Right atrium auricular region (tissue), 2 donors: ENCODE measurements around the gene NXPH4. TPM values are rescaled to one million over a fixed set of nuclear protein-coding genes. Genes with fewer than 3 reads are reported as not detected.

Experiments
- DNase-seq: peaks from one replicate; pipeline ENCODE4 v3.0.0-alpha.2; 2019; ENCODE audit warnings: low spot score
- H3K27ac ChIP-seq, 2 donors: fragments of 200-600 bp; sonication (generic); 1 replicate in 1 of 2; 2 replicates in 1 of 2; pipeline ENCODE4 v1.5.1; 2016 to 2019
- H3K27me3 ChIP-seq, 2 donors: fragments of 200-600 bp; sonication (generic); one replicate each; pipeline versions ENCODE4 v1.5.1 to v1.6.0; 2017 to 2019
- H3K36me3 ChIP-seq: fragments of 200-600 bp; sonication (generic); one replicate; pipeline ENCODE4 v1.5.1; 2016
- H3K4me1 ChIP-seq, 2 donors: fragments of 200-600 bp; sonication (generic); one replicate each; pipeline versions ENCODE4 v1.5.1 to v1.6.0; 2017 to 2019
- H3K4me3 ChIP-seq, 2 donors: fragments of 200-600 bp; sonication (generic); 1 replicate in 1 of 2; 2 replicates in 1 of 2; pipeline ENCODE4 v1.5.1; 2017 to 2019; ENCODE audit warnings: mild to moderate bottlenecking in 1 of 2, moderate library complexity in 1 of 2
- H3K9me3 ChIP-seq, 2 donors: fragments of 200-600 bp; sonication (generic); one replicate each; pipeline ENCODE4 v1.5.1; 2019
- CTCF ChIP-seq, 2 donors: fragments of 200-600 bp; sonication (generic); IDR thresholded peaks; one replicate each; pipeline ENCODE4 v1.5.1; 2019; ENCODE audit warnings: antibody characterized with exemption in 2 of 2
- total RNA-seq, 2 donors: library from RNA; depleted of rRNA; stranded (reverse); fragments of >200 nt; gene quantifications; one replicate each; pipeline ENCODE4 v1.1.0, GENCODE V29; 2016

The NXPH4 gene
- total RNA-seq, 2 donors from 2014 or later: 0.28 to 1.1 TPM

GRCh38 chr12:57244312-57244696 is 27.7 kb downstream of the NXPH4 start:
- Histone ChIP-seq H3K4me1 (peaks cover 0 to 47% of the 10 kb centered on the region in 2 donors), H3K27ac (no peak overlapping the region), H3K27me3 (peaks cover 14 to 20% of the 10 kb centered on the region in 2 donors), H3K9me3 (no peaks in the 10 kb centered on the region), H3K36me3 (no peaks in the 10 kb centered on the region), H3K4me3 (no peak overlapping the region)
- no peak for TF ChIP-seq CTCF (IDR thresholded peaks at IDR 0.05)
- DNase-seq: no peak

GRCh38 chr12:57247041-57247440 is 30.4 kb downstream of the NXPH4 start:
- Histone ChIP-seq H3K4me1 (peaks cover 0 to 20% of the 10 kb centered on the region in 2 donors), H3K27me3 (peaks cover 5 to 7% of the 10 kb centered on the region in 2 donors), H3K27ac (no peak overlapping the region), H3K36me3 (no peaks in the 10 kb centered on the region), H3K4me3 (no peak overlapping the region), H3K9me3 (no peaks in the 10 kb centered on the region)
- TF ChIP-seq CTCF (IDR thresholded peaks at IDR 0.05): no peak
- DNase-seq: no peak

- Histone ChIP-seq H3K9me3 (no peaks in the 10 kb centered on the region), H3K36me3 (no peaks in the 10 kb centered on the region), H3K4me1 (no peaks in the 10 kb centered on the region), H3K4me3 (no peak overlapping the region), H3K27me3 (no peaks in the 10 kb centered on the region), H3K27ac (no peak overlapping the region)
- no peak for TF ChIP-seq CTCF (IDR thresholded peaks at IDR 0.05)
- no peak for DNase-seq
These were observed 32.5 kb downstream of the NXPH4 start for GRCh38 chr12:57248934-57249742.

GRCh38 chr12:57250541-57250940 is 33.9 kb downstream of the NXPH4 start:
- DNase-seq: no peak
- no peak overlapping the region for H3K4me3 ChIP-seq
- H3K4me1 ChIP-seq: no peaks in the 10 kb centered on the region
- H3K27ac ChIP-seq: no peak overlapping the region
- TF ChIP-seq CTCF (IDR thresholded peaks at IDR 0.05): no peak
- H3K9me3 ChIP-seq: no peaks in the 10 kb centered on the region
- H3K36me3 ChIP-seq: no peaks in the 10 kb centered on the region
- no peaks in the 10 kb centered on the region for H3K27me3 ChIP-seq

GRCh38 chr12:57250956-57251355 is 34.4 kb downstream of the NXPH4 start, which contains the start of gene STAC3:
Gene STAC3, minus strand, starts transcription at chr12:57251187. Its CDS starts 1,551 bp downstream, at chr12:57249636.
- no peaks in the 10 kb centered on the region for H3K4me1 ChIP-seq
- no peak for DNase-seq
- TF ChIP-seq CTCF (IDR thresholded peaks at IDR 0.05): no peak
- no peak within 1 kb of the TSS for H3K4me3 ChIP-seq
- no peaks in the 10 kb centered on the region for H3K36me3 ChIP-seq
- no peaks in the 10 kb centered on the region for H3K27me3 ChIP-seq
- H3K9me3 ChIP-seq: no peaks in the 10 kb centered on the region
- no peak within 1 kb of the TSS for H3K27ac ChIP-seq
